ENCODE results near the gene CSNK1G3.

- TF ChIP-seq CTCF (conservative IDR thresholded peaks at IDR 0.05) (no peak), ZFX (IDR thresholded peaks at IDR 0.05) (no peak)
Measured at GRCh38 chr5:123474228-123474627, 37.7 kb upstream of the CSNK1G3 start.

All from C4-2B (cell line).